ENCODE measurements around the gene CCDC92. TPM values are rescaled to one million over a fixed set of nuclear protein-coding genes. Genes with fewer than 3 reads are reported as not detected.

Gene CCDC92
- total and polyA plus RNA-seq, 2 of the 13 experiments (the other 11 are each of a cell fraction or from before 2014, with no cell fraction given), result 5.4 to 14.7 TPM

- no peak for TF ChIP-seq PREB (CRISPR knock-in tag; IDR thresholded peaks at IDR 0.05)
- TF ChIP-seq HINFP (CRISPR knock-in tag; IDR thresholded peaks at IDR 0.05; ENCODE audit: low read depth), result no peak
- no peak for TF ChIP-seq ZIK1 (CRISPR knock-in tag; IDR thresholded peaks at IDR 0.05; ENCODE audit: borderline replicate concordance, low read depth)
- no peak for TF ChIP-seq ZNF704 (CRISPR knock-in tag; IDR thresholded peaks at IDR 0.05; ENCODE audit: borderline replicate concordance)
- TF ChIP-seq KLF15 (CRISPR knock-in tag; IDR thresholded peaks at IDR 0.05; ENCODE audit: borderline replicate concordance), result no peak
- no peak for TF ChIP-seq ZNF615 (CRISPR knock-in tag; IDR thresholded peaks at IDR 0.05; ENCODE audit: borderline replicate concordance)
- no peak for TF ChIP-seq CSRNP1 (CRISPR knock-in tag; IDR thresholded peaks at IDR 0.05)
- no peak for TF ChIP-seq ZBTB21 (CRISPR knock-in tag; IDR thresholded peaks at IDR 0.05)
- no peak for TF ChIP-seq RARG (CRISPR knock-in tag; IDR thresholded peaks at IDR 0.05; ENCODE audit: low read depth)
- TF ChIP-seq MYC (CRISPR knock-in tag; IDR thresholded peaks at IDR 0.05; ENCODE audit: borderline replicate concordance), result no peak
- no peak for TF ChIP-seq ISL2 (CRISPR knock-in tag; IDR thresholded peaks at IDR 0.05)
- TF ChIP-seq SNAI1 (CRISPR knock-in tag; IDR thresholded peaks at IDR 0.05; ENCODE audit: borderline replicate concordance), result no peak
- TF ChIP-seq JUNB (CRISPR knock-in tag; IDR thresholded peaks at IDR 0.05; ENCODE audit: borderline replicate concordance), result no peak
- TF ChIP-seq HOXD1 (CRISPR knock-in tag; IDR thresholded peaks at IDR 0.05), result no peak
- no peak for TF ChIP-seq ZNF280B (CRISPR knock-in tag; IDR thresholded peaks at IDR 0.05; ENCODE audit: borderline replicate concordance)
- TF ChIP-seq RARA (CRISPR knock-in tag; IDR thresholded peaks at IDR 0.05), result no peak
- no peak for TF ChIP-seq SP1 (IDR thresholded peaks at IDR 0.05)
- no peak for TF ChIP-seq SP1 (CRISPR knock-in tag; IDR thresholded peaks at IDR 0.05)
- H3K27ac ChIP-seq (ENCODE audit: extremely low read length, insufficient read depth, low read length), result no peak overlapping the region
- H2AFZ ChIP-seq (ENCODE audit: low read length), result no peak overlapping the region
- H3K4me3 ChIP-seq (replicated peaks in 1 of 3; ENCODE audit: insufficient read depth in 1 of 3, low read depth in 2 of 3, low read length in 3 of 3), result no peak overlapping the region
- no peaks in the 10 kb centered on the region for H3K4me1 ChIP-seq (ENCODE audit: insufficient read depth, low read length)
- 0 out of 5 replicates have a peak, but pooled peaks cover 0 to 2% of the 10 kb centered on the region in 2 experiments for H3K36me3 ChIP-seq (replicated peaks in 1 of 2; ENCODE audit: control insufficient read depth in 1 of 2, insufficient read depth in 2 of 2, low read length in 2 of 2)
- no peaks in the 10 kb centered on the region for H3K27me3 ChIP-seq (ENCODE audit: control insufficient read depth in 1 of 2, insufficient read depth in 2 of 2, low read length in 2 of 2)
- BruUV-seq (replicated peaks), result no TSS peak
- intact Hi-C loops (cut with micrococcal nuclease; ENCODE audit: unreplicated experiment), result no loop called here
- ATAC-seq (no peak), DNase-seq (ENCODE audit: low spot score) (no peak), FAIRE-seq (no peak)
- ChIA-PET POLR2A (no interaction called here), CTCF (ENCODE audit: low intra/inter-chr PET ratio, low total read pairs) (no interaction called here)
- no peak overlapping the region for H3K9ac ChIP-seq (ENCODE audit: insufficient read depth, low read depth, low read length)
- no peaks in the 10 kb centered on the region for H3K9me3 ChIP-seq (ENCODE audit: low read length)
- H3K79me2 ChIP-seq (ENCODE audit: insufficient read depth, low read length), result no peaks in the 10 kb centered on the region
- H4K20me1 ChIP-seq (ENCODE audit: insufficient read depth, low read length), result no peaks in the 10 kb centered on the region
- in situ Hi-C loops (cut with HindIII; ENCODE audit: extremely low pct_ligation_motif_present, low pct_unique_long_range_greater_than_20kb), result no loop called here
- no peak overlapping the region for H3K4me2 ChIP-seq (ENCODE audit: low read depth, low read length)
Observed at GRCh38 chr12:124019115-124019514, 46.5 kb upstream of the CCDC92 start.

All from HepG2 (cell line).